SK-N-SH treated with all-trans-retinoic acid at 6 μM for 48 hours (cell line): Measurements from ENCODE around the gene HTR6.

ENCODE experiments used
- ATAC-seq: fragments of 200-7000 bp; cut with Tn5 transposase; 3 replicates; pipeline ENCODE4 v1.9.1; 2020; ENCODE audit warnings: mild to moderate bottlenecking, moderate library complexity
- ARNTL ChIP-seq: fragments of 450-650 bp; formaldehyde crosslinking; IDR thresholded peaks from 2 replicates; pipeline ENCODE4 v1.5.0; 2020; ENCODE audit warnings: low read depth, mild to moderate bottlenecking, moderate library complexity, borderline replicate concordance
- BACH2 ChIP-seq: fragments of 250-450 bp; sonication (Bioruptor Pico); IDR thresholded peaks from 2 replicates; pipeline ENCODE4 v1.9.0; 2021; ENCODE audit warnings: mild to moderate bottlenecking, borderline replicate concordance
- CSDC2 ChIP-seq: fragments of 250-450 bp; sonication (Bioruptor Pico); IDR thresholded peaks from 2 replicates; pipeline ENCODE4 v1.5.0; 2020; ENCODE audit warnings: mild to moderate bottlenecking, moderate library complexity
- ESRRG ChIP-seq: fragments of 250-450 bp; sonication (Bioruptor Pico); IDR thresholded peaks from 2 replicates; pipeline ENCODE4 v1.6.1; 2021; ENCODE audit warnings: mild to moderate bottlenecking
- GLIS3 ChIP-seq: fragments of 250-450 bp; sonication (Bioruptor Pico); IDR thresholded peaks from 2 replicates; pipeline ENCODE4 v1.5.0; 2020; ENCODE audit warnings: mild to moderate bottlenecking, moderate library complexity
- ISL1 ChIP-seq: fragments of 250-450 bp; sonication (Bioruptor Pico); IDR thresholded peaks from 2 replicates; pipeline ENCODE4 v2.1.2; 2022; ENCODE audit warnings: mild to moderate bottlenecking, moderate library complexity
- TCF4 ChIP-seq: fragments of 250-450 bp; sonication (Bioruptor Pico); IDR thresholded peaks from 2 replicates; pipeline ENCODE4 v1.8.0; 2021; ENCODE audit warnings: mild to moderate bottlenecking, moderate library complexity, borderline replicate concordance
- TOX ChIP-seq: fragments of 250-450 bp; sonication (Bioruptor Pico); IDR thresholded peaks from 2 replicates; pipeline ENCODE4 v1.8.0; 2021; ENCODE audit warnings: mild to moderate bottlenecking, moderate library complexity, borderline replicate concordance
- ZC3H10 ChIP-seq: fragments of 250-450 bp; sonication (Bioruptor Pico); IDR thresholded peaks from 2 replicates; pipeline ENCODE4 v1.5.1; 2021; ENCODE audit warnings: mild to moderate bottlenecking, moderate library complexity
- ZFP3 ChIP-seq: fragments of 250-450 bp; sonication (Bioruptor Pico); IDR thresholded peaks from 2 replicates; pipeline ENCODE4 v1.5.0; 2020; ENCODE audit warnings: mild to moderate bottlenecking, moderate library complexity
- ZFP30 ChIP-seq: fragments of 450-650 bp; formaldehyde crosslinking; IDR thresholded peaks from 2 replicates; pipeline ENCODE4 v1.5.0; 2022; ENCODE audit warnings: mild to moderate bottlenecking, moderate library complexity
- ZNF565 ChIP-seq: fragments of 450-650 bp; formaldehyde crosslinking; conservative IDR thresholded peaks from 2 replicates; pipeline ENCODE4 v1.5.0; 2020; ENCODE audit warnings: low read depth, mild to moderate bottlenecking, moderate library complexity
- ZNF70 ChIP-seq: fragments of 450-650 bp; formaldehyde crosslinking; IDR thresholded peaks from 2 replicates; pipeline ENCODE4 v1.5.0; 2020; ENCODE audit warnings: mild to moderate bottlenecking, moderate library complexity
- TF ChIP-seq, protein P1 (sequence below): fragments of 250-450 bp; sonication (Bioruptor Pico); IDR thresholded peaks from 2 replicates; pipeline ENCODE4 v1.8.0; 2020; ENCODE audit warnings: mild to moderate bottlenecking, moderate library complexity, borderline replicate concordance
- TF ChIP-seq, protein P2 (sequence below): fragments of 250-450 bp; sonication (Bioruptor Pico); IDR thresholded peaks from 2 replicates; pipeline ENCODE4 v1.5.1; 2021; ENCODE audit warnings: mild to moderate bottlenecking, moderate library complexity
- TF ChIP-seq, protein P3 (sequence below): fragments of 250-450 bp; sonication (Bioruptor Pico); IDR thresholded peaks from 2 replicates; pipeline ENCODE4 v1.5.0; 2020; ENCODE audit warnings: mild to moderate bottlenecking, moderate library complexity
- TF ChIP-seq, protein P4 (sequence below): fragments of 250-450 bp; sonication (Bioruptor Pico); IDR thresholded peaks from 2 replicates; pipeline ENCODE4 v1.5.1; 2020; ENCODE audit warnings: low read depth, mild to moderate bottlenecking, moderate library complexity

The HTR6 gene

DNA sequence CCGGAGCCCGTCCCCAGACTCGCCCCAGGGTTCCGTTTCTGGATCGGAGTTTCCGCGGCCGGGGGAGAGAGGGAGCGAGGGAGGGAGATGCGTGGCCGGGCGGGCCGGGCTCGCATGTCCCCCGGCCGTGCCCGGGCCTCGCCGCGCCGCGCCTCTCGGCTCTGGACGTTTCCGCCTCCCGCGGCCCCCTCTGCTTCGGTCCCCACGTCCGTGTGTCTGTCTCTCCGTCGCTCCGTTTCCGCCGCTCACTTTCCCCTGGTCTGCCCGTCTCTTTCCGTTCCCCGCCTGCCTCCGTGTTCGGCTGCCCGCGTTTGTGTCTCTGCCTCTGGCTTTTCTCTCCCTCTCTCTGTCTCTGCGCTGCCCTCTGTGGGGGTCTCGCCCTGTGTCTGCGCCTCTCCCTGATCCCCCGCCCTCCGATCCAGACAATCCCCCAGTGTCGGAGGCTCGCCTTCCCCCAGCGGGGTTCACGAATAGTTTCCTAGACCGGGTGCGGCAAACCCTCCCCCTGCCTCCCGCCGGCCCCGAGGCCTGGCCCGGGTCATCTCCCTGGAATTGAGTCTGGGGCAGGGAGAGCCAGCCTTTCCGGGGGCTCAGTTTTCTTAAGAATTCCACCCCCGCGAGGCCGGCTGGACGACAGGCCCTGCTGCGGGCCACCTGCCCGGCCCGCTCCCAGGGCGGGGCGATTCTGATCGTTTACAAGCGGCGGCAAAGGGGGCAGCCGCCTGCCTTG lies 19.8 kb upstream of the HTR6 start:
- peak; percentile 48 for ATAC-seq
- no peak for TF ChIP-seq ZFP3 (CRISPR knock-in tag)
- TF ChIP-seq ARNTL (CRISPR knock-in tag), result no peak
- no peak for TF ChIP-seq ESRRG
- no peak for TF ChIP-seq TCF4 (CRISPR knock-in tag)
- TF ChIP-seq, protein P1, sequence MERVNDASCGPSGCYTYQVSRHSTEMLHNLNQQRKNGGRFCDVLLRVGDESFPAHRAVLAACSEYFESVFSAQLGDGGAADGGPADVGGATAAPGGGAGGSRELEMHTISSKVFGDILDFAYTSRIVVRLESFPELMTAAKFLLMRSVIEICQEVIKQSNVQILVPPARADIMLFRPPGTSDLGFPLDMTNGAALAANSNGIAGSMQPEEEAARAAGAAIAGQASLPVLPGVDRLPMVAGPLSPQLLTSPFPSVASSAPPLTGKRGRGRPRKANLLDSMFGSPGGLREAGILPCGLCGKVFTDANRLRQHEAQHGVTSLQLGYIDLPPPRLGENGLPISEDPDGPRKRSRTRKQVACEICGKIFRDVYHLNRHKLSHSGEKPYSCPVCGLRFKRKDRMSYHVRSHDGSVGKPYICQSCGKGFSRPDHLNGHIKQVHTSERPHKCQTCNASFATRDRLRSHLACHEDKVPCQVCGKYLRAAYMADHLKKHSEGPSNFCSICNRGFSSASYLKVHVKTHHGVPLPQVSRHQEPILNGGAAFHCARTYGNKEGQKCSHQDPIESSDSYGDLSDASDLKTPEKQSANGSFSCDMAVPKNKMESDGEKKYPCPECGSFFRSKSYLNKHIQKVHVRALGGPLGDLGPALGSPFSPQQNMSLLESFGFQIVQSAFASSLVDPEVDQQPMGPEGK (CRISPR knock-in tag), result no peak
- TF ChIP-seq ZFP30 (CRISPR knock-in tag), result no peak
- no peak for TF ChIP-seq TOX (CRISPR knock-in tag)
- no peak for TF ChIP-seq ISL1 (CRISPR knock-in tag)
- TF ChIP-seq ZNF70 (CRISPR knock-in tag), result no peak
- TF ChIP-seq GLIS3, result no peak
- TF ChIP-seq, protein P2, sequence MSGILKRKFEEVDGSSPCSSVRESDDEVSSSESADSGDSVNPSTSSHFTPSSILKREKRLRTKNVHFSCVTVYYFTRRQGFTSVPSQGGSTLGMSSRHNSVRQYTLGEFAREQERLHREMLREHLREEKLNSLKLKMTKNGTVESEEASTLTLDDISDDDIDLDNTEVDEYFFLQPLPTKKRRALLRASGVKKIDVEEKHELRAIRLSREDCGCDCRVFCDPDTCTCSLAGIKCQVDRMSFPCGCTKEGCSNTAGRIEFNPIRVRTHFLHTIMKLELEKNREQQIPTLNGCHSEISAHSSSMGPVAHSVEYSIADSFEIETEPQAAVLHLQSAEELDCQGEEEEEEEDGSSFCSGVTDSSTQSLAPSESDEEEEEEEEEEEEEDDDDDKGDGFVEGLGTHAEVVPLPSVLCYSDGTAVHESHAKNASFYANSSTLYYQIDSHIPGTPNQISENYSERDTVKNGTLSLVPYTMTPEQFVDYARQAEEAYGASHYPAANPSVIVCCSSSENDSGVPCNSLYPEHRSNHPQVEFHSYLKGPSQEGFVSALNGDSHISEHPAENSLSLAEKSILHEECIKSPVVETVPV (CRISPR knock-in tag), result no peak

DNA sequence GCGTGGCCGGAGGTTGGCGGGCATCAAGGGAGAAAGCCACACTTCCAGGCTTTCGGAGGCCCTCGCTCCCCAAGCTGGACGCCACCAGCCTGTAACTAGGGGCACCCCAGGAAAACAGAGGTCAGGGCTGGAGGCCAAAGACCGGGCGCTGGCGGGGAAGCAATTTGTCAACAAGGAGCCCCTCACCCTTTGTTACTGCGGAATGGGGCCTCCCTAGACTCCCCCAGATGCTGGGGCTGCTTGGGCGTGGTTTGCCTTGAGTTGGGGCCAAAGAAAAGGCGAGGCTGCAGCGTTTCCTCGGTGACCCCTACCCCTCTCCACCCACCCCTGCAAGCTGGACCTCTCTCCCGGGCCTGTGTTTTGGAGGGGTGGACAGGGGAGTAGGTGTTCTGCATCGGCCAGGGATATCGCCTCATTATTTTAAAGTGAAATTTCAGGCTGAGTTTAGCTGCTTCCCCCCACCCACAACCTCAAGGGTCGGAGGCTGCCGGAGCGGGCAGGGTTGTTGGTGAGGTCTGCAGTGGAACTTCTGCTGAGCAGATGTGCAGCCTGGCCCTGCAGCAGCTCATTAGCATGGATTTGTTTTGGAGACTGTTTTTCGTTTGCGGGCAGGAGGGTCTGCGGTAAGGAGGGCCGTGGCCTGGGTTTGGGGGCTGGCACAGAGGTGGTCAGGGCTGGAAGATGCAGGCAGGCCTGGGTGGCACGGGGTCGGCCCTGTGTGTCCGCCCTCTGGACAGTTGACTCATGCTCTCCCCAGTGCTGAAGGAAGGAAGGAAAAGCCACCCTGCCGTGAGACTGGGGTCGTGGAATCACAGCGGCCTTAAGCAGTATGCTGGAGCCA lies 19.0 kb upstream of the HTR6 start:
- ATAC-seq, result no peak

DNA sequence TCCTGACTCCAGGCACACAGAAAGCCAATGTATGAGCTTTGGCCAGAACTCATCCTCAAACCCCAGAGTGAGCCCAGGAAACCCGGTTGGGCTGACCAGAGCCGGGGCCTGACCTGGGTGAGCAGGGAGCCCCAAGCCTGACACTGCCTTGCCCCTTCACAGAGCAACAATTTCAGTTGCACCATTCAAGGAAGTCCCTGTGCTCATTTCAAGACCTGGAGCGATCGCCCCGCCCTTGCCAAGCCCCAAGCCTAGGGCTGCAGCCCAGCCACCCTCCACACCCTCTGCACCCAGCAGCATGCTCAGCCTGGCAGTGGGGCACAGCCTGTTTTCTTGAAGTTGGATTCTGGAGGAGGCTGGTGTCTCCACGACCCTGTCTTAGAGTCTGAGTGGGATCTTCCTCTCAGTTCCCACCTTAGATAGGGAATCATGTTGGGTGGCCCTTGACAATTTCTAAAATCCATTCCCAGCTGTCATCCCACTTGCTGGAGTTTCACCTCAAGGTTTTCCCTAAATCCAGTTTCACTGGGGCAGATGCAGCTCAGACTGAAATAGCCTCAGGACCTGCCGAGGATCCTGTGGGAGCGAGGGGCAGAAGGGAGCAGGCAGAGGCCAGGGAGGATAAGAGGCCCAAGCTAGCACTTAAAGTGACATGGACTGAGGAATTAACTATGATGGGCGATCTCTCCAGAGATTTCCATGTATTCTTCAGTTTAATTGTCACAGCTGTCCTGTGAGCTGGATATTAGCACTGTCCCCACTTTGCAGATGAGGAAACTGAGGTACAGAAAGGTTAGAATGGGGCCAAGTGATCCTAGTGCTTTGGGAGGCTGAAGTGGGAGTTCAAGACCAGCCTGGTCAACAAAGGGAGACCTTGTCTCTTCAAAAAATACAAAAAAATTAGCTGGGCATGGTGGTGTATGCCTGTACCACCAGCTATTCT lies 18.0 kb upstream of the HTR6 start:
- no peak for ATAC-seq
- TF ChIP-seq, protein P3, sequence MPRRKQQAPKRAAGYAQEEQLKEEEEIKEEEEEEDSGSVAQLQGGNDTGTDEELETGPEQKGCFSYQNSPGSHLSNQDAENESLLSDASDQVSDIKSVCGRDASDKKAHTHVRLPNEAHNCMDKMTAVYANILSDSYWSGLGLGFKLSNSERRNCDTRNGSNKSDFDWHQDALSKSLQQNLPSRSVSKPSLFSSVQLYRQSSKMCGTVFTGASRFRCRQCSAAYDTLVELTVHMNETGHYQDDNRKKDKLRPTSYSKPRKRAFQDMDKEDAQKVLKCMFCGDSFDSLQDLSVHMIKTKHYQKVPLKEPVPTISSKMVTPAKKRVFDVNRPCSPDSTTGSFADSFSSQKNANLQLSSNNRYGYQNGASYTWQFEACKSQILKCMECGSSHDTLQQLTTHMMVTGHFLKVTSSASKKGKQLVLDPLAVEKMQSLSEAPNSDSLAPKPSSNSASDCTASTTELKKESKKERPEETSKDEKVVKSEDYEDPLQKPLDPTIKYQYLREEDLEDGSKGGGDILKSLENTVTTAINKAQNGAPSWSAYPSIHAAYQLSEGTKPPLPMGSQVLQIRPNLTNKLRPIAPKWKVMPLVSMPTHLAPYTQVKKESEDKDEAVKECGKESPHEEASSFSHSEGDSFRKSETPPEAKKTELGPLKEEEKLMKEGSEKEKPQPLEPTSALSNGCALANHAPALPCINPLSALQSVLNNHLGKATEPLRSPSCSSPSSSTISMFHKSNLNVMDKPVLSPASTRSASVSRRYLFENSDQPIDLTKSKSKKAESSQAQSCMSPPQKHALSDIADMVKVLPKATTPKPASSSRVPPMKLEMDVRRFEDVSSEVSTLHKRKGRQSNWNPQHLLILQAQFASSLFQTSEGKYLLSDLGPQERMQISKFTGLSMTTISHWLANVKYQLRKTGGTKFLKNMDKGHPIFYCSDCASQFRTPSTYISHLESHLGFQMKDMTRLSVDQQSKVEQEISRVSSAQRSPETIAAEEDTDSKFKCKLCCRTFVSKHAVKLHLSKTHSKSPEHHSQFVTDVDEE, result no peak
- TF ChIP-seq ZC3H10 (CRISPR knock-in tag), result no peak
- no peak for TF ChIP-seq BACH2 (CRISPR knock-in tag)
- TF ChIP-seq TCF4 (CRISPR knock-in tag), result no peak
- TF ChIP-seq, protein P4, sequence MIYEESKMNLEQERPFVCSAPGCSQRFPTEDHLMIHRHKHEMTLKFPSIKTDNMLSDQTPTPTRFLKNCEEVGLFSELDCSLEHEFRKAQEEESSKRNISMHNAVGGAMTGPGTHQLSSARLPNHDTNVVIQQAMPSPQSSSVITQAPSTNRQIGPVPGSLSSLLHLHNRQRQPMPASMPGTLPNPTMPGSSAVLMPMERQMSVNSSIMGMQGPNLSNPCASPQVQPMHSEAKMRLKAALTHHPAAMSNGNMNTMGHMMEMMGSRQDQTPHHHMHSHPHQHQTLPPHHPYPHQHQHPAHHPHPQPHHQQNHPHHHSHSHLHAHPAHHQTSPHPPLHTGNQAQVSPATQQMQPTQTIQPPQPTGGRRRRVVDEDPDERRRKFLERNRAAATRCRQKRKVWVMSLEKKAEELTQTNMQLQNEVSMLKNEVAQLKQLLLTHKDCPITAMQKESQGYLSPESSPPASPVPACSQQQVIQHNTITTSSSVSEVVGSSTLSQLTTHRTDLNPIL, result no peak
- no peak for TF ChIP-seq CSDC2 (CRISPR knock-in tag)
- TF ChIP-seq, protein P1 (CRISPR knock-in tag), result no peak
- no peak for TF ChIP-seq TOX (CRISPR knock-in tag)
- no peak for TF ChIP-seq ZNF565 (CRISPR knock-in tag)

More for the DNA sequence above, 19.0 kb upstream of the HTR6 start:
- peak; percentile 55; the same call in 1 of the 2 replicates for TF ChIP-seq TCF4 (CRISPR knock-in tag)
- TF ChIP-seq, protein P3, result no peak
- TF ChIP-seq, all 23 proteins: peak for 1
